ENCODE results near the gene MYCN.
"Not testable (repeated sequence)": the region's sequence is repeated elsewhere in the genome, so short reads cannot be mapped to it uniquely, and the experiment has no call there.

MYCN gene

DNA sequence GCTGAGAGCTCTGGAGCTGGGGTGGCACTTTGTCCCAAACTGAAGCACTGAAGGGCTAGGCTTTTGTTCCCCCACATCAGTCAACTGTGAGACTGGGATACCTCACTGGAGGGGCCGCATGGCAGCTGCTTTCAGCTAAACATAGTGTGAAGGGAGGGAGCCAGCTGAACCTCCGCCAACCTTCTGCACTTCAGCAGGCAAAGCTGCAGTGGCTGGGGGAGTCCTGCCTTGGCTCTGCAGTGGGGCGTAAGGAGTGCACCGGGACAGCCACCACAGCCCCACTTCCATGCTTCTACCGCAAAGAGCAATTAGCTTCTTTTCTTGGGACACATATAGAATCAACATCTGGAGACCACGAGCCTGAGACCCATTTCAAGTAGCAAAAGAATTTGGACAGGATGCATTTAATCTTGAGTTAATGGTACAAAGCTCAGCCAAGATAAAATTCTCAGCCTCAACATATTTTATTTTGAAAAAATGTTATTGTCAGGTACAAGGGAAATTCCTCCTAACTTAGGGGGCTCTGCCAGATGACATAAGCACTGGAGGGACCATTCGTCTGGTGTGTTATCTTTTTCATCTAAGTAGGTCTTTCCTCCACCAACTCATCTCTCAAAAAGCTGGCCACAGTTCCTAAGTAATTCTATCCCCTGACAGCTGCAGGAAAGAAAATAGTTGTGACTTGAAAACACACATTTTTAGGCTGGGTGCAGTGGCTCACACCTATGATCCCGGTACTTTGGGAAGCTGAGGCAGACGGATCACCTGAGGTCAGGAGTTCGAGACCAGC, 25.6 kb upstream of the MYCN start:
- DNase-seq (ENCODE audit: low read depth in 2 of 2) = no peak
- H3K4me3 ChIP-seq (replicated peaks in 1 of 2; ENCODE audit: low read depth in 2 of 2, low read length in 2 of 2) = no peak overlapping the region
- TF ChIP-seq, protein P1, sequence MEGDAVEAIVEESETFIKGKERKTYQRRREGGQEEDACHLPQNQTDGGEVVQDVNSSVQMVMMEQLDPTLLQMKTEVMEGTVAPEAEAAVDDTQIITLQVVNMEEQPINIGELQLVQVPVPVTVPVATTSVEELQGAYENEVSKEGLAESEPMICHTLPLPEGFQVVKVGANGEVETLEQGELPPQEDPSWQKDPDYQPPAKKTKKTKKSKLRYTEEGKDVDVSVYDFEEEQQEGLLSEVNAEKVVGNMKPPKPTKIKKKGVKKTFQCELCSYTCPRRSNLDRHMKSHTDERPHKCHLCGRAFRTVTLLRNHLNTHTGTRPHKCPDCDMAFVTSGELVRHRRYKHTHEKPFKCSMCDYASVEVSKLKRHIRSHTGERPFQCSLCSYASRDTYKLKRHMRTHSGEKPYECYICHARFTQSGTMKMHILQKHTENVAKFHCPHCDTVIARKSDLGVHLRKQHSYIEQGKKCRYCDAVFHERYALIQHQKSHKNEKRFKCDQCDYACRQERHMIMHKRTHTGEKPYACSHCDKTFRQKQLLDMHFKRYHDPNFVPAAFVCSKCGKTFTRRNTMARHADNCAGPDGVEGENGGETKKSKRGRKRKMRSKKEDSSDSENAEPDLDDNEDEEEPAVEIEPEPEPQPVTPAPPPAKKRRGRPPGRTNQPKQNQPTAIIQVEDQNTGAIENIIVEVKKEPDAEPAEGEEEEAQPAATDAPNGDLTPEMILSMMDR (IDR thresholded peaks at IDR 0.05; ENCODE audit: low read depth, low read length) = no peak

DNA sequence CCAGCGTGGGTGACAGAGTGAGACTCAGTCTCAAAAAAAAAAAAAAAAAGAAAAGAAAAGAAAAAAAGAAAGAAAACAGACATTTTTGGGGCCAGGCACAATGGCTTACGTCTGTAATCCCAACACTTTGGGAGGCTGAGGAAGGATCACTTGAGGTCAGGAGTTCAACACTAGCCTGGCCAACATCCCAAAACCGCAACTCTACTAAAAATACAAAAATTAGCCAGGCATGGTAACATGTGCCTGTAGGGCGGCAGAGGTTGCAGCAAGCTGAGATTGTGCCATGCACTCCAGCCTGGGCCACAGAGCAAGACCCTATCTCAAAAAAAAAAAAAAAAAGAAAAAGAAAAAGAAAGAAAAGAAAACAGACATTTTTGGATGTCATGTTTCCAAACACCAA, 24.8 kb upstream of the MYCN start:
- not testable (repeated sequence) for DNase-seq (ENCODE audit: low read depth in 2 of 2); H3K4me3 ChIP-seq (replicated peaks in 1 of 2; ENCODE audit: low read depth in 2 of 2, low read length in 2 of 2)

DNA sequence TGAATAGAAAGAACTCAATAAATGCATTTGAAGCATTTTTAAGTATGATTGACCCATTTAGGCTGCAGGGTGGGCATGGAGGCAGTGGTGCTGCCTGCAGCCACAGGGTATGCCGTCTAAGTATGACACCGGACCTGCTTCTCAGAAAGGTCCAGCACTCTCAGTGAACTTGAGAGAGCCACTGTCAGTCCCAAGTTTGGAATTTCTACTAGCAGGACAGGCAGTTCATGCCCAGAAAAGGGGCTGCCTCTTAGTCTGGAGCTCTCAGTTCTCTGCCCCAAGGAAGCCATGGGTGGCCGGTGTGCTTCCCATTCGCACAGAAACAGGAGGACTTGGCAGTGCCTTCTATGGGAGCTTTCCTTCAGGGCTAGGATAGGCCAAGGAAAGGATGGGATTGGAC, 24.0 kb upstream of the MYCN start:
- H3K4me3 ChIP-seq (replicated peaks in 1 of 2; ENCODE audit: low read depth in 2 of 2, low read length in 2 of 2) = no peak overlapping the region
- no peak for DNase-seq (ENCODE audit: low read depth in 2 of 2)
- TF ChIP-seq, protein P1 (IDR thresholded peaks at IDR 0.05; ENCODE audit: low read depth, low read length) = no peak

DNA sequence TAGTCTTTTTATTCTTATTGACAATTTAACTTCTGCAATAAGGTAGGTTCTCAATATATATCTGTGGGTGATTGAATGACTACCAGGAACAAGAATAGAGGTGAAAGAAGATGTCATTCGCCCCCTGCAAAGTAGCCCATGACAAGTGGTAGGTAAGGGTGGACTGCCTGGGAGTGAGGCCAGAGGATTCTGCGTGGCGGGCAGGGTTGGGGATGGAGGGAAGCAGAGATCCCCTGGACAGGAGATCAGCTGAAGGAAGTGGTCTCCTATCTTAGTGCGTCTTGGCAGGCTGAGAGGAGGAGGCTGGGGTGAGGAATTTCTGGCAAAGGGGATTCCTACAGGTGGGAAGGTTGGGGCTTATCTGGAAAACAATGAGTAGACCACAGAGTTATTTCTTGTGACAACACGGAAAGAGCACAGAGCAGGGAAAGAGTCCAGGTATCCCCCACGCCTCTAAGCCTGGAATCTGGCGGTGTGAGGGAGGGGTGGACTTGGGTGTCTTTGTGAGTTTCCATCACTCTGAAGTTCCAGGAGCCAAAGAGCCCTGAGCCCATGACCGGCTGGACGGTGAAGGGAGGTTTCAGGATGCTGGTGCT, 21.5 kb upstream of the MYCN start:
- no peak overlapping the region for H3K4me3 ChIP-seq (replicated peaks in 1 of 2; ENCODE audit: low read depth in 2 of 2, low read length in 2 of 2)
- TF ChIP-seq, protein P1 (IDR thresholded peaks at IDR 0.05; ENCODE audit: low read depth, low read length) = no peak
- DNase-seq (ENCODE audit: low read depth in 2 of 2) = no peak

DNA sequence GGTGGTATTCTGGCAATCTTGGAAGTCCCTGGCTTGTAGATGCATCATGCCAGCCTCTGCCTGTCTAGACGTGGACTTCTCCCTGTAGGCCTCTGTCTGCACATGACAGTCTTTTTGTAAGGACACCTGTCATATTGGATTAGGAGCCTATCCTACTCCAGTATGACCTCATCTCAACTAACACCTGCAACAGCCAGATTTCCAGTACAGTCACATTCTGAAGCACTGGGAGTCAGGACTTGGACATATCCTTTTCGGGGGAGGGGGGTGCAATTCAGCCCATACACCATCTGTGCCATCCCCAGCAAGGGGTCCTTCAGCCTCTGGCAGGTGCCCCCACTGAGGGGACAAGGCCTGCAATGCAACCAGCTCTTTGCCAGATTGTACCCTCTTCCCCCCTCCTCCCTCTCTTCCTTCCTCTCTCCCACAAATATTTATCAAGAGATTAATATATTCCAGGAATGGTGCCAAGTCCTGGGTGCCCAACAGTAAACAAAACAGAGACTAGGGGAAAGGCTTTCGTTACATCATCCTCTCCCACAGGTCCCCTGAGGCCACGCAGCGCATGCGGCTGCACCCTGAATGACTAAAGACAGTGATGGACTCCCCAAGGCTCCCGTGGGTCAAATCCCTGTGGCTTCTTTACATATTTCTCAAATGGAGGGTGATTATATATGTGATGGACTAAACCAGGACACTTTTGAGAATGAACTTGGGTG, 20.5 kb upstream of the MYCN start:
- H3K4me3 ChIP-seq (replicated peaks in 1 of 2; ENCODE audit: low read depth in 2 of 2, low read length in 2 of 2) = no peak overlapping the region
- DNase-seq (ENCODE audit: low read depth in 2 of 2) = no peak
- TF ChIP-seq, protein P1 (IDR thresholded peaks at IDR 0.05; ENCODE audit: low read depth, low read length) = no peak

DNA sequence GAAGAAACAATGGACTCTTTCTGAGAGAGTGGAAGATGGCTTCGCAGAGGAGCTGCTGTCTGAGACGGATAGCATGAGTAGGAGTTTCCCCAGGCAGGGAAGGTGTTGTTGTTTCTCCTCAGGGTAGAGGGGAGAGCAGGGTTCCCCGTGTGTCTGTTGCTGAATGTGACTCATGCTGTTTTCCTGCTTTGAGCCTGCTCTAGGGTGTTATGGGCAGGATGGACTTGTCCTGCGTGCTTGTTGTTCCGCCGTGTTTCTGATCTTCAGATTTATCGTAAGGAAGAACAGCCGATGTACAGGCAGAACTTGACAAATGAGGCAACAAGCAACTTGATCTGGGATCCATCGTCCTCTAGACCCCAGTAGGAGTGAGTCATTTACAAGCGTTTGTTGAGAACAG, 19.7 kb upstream of the MYCN start:
- TF ChIP-seq, protein P1 (IDR thresholded peaks at IDR 0.05; ENCODE audit: low read depth, low read length) = no peak
- no peak for DNase-seq (ENCODE audit: low read depth in 2 of 2)
- no peak overlapping the region for H3K4me3 ChIP-seq (replicated peaks in 1 of 2; ENCODE audit: low read depth in 2 of 2, low read length in 2 of 2)

DNA sequence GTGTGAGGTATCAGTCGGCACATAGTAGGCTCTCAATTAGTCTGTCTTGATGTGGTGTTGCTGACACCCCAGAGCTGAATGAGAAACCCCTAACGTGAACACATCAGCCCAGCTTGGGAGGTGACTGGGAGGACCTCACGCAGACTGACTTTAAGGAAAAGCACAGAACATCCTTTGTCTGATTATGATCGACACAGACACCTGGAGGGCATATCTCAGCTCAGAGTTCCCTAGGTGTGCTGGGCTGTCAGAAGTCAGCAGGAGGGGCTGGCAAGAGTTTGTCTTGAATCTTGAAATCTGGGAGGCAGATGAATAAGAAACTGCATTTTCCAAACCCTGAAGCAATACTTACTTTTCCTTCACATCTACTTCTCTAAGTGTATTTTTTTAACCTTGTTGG, 16.8 kb upstream of the MYCN start:
- H3K4me3 ChIP-seq (replicated peaks in 1 of 2; ENCODE audit: low read depth in 2 of 2, low read length in 2 of 2) = no peak overlapping the region
- TF ChIP-seq, protein P1 (IDR thresholded peaks at IDR 0.05; ENCODE audit: low read depth, low read length) = no peak
- no peak for DNase-seq (ENCODE audit: low read depth in 2 of 2)

Measured in cardiac fibroblast (primary cell).